HG02610 (cell line): ENCODE results near the gene AGO3.
"Not testable (repeated sequence)": the region's sequence is repeated elsewhere in the genome, so short reads cannot be mapped to it uniquely, and the experiment has no call there.

Experiments used
- ATAC-seq: cut with Tn5 transposase; IDR thresholded peaks from one replicate; pipeline ENCODE4 v1.9.1; 2021; ENCODE audit warnings: mild to moderate bottlenecking, moderate library complexity; ENCODE audit not compliant: unreplicated experiment

Gene AGO3

GRCh38 chr1:35924838-35925237 lies 6.1 kb upstream of the AGO3 start:
- no peak for ATAC-seq

- ATAC-seq = no peak
These were observed 5.2 kb upstream of the AGO3 start for GRCh38 chr1:35925741-35926140.

DNA sequence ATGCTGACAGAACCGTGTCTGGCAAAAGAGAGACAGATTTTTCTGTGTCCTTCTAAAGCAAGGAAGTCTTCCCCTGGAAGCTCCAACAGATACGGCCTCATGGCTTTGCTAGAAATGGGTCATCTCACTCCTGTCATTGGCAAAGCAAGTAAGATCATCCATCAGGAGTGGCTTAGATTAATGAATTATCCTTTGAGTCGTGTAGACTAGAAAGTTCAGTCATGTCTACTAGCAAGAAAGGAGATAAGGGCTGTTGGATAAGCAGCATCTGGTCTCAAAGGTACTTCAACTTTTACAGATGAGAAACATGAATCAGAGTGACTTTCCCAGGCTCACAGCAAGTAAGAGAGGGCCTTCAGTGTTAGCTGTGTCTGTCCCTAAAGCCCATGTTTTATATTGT lies 3.4 kb upstream of the AGO3 start:
- ATAC-seq = no peak

DNA sequence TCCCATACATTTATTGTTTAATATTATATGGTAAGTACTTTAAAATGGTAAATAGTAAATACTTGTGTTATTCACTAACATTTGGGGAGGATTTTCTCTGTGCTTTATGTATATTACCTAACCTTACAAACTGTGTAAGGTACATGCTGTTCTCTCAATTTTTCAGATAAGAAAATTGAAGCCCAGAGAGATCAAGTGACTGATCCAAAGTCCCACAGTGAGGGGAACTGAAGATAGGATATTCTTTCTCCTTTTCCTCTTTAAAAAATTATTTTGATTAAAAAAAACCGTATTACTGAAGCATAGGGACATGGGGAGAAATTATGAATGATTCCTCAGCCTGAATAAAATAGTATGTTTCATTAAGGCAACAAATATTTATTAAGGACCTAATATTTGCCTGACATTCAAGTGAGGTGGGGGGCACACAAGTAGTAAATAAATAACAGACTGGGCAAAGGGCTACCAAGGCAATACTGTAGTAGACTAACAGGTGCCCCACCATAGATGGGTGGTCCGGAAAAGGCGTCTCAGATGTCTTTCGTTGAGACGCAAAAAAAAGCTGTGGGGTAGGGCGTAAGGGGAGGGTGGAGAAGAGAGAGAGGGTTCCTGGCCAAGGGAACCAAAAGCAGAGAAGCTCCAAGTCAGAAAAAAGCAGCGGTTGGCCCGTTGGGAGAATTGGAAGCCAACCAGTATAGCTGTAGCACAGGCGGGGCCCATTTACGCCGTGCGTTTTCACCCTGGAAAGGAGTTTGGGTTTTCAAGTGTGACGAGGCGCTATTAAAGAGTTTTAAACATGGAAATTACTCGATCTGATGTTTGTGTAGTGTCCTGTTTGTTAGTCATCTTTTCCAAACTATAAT lies 944 bp upstream of the AGO3 start:
- ATAC-seq = no peak

- peak; percentile 23 for ATAC-seq
These were observed 697 bp downstream of the AGO3 start for GRCh38 chr1:35931446-35932157.

DNA sequence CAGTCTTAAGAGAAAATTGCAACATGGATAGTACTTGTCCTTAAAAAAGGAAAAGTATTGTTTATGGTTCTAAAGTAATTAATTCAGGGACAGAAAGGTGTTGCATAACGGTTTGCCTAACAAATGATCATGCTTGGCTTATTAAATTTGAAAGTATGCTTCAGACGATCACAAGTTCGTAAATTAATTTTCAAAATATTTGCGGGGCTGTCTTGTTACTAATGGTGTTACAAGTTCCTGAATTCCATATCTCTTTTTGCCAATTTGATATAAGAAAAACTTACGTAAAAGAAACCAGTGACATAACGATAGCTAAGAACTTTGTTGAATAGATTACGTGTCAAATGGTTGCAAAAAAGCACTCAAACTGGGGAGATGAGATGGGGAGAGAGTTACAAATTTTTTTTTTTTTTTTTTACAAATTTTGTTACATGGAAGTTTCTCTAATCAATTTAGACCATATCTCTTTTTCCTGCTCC lies 1.3 kb downstream of the AGO3 start:
- no peak for ATAC-seq

DNA sequence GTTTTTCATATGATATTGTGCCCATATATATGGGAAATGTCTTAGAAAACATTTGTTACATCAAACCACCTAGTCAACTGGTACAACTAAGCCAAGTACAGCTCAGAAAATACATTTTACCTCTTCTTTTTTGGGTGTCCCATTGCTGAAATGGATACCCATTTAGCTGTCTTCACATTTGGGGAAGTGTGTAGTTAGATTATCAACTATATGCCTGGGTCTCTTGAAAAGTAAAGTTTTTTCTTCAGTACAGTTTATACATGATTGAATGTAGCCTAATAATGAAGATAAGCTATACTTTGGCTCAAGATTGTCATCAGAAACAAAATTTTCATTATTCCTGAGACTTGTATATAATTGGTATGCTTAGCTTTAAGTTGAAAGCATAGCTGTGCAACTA lies 2.0 kb downstream of the AGO3 start:
- ATAC-seq = no peak

GRCh38 chr1:35935442-35936388 lies 4.8 kb downstream of the AGO3 start:
- ATAC-seq = no peak

DNA sequence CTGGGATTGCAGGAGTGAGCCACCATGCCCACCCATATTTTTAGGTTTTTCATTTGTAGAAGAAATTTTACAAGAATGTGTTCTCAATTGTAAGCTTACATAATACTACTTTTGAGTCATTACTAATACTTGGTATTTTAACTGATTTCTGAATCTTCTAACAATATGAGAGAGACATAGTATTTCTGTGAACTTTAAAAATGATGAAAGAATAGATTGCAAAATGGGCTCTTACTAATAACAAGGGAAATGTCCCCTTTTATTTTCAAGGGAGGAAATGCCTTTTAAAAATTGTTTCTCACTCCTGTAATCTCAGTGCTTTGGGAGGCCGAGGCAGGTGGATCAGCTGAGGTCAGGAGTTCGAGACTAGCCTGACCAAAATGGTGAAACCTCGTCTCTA lies 5.9 kb downstream of the AGO3 start:
- no peak for ATAC-seq

DNA sequence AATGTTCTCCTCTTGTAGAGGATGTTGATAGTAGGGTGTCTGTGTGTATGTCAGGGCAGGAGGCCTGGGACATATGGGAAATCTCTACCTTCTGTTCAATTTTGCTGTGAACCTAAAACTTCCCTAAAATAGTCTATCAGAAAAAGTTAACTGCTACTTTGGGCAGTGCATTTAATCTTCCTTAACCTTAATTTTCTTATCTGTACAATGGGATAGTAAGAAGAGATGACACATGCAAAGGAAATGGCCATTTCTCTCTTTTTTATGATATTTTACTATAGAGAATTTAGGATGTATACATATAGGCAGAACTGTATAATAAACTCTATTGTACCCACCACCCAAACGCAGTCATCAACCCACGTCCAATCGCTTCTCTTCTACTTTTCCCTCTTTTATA lies 8.6 kb downstream of the AGO3 start:
- ATAC-seq = no peak

- no peak for ATAC-seq
These were observed 14.4 kb downstream of the AGO3 start for GRCh38 chr1:35945327-35945726.

GRCh38 chr1:35947547-35947946 lies 16.6 kb downstream of the AGO3 start:
- ATAC-seq = no peak

DNA sequence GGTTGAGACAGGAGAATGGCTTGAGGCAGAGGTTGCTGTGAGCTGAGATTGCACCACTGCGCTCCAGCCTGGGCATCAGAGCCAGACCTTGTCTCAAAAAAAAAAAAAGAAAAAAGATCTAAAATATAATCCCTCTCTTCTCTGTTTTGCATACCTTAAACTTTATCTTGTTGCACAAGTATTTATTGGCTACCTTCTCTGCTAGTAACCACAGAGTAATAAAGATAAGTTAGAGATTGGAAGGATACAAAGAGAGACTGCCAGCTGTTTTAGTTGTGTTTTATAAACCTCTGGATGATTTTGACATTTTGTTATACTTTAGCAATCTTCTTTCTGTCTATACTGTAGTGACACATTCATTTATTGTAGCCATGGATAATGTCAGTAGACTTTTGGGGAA lies 27.7 kb downstream of the AGO3 start:
- ATAC-seq = no peak

- ATAC-seq = no peak
These were observed 28.4 kb downstream of the AGO3 start for GRCh38 chr1:35959304-35959703.

- ATAC-seq = no peak
These were observed 32.0 kb downstream of the AGO3 start for GRCh38 chr1:35962952-35963351.

- not testable (repeated sequence) for ATAC-seq
These were observed 33.4 kb downstream of the AGO3 start for GRCh38 chr1:35964277-35964676.

DNA sequence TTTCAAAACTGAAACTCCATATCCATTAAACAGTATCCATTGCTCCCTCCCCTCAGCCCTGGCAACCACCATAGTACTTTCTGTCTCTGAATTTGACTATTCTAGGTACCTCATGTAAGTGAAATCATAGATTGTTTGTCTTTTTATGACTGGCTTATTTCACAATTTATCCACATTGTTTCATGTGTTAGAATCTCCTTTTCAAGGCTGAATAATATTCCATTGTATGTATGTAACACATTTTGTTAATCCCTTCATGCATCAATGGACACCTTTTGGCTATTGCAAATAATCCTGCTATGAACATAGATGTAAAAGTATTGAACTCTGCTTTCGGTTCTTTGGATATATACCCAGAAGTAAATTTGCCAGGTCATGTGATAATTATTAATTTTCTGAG lies 37.5 kb downstream of the AGO3 start:
- no peak for ATAC-seq

- ATAC-seq = no peak
These were observed 40.7 kb downstream of the AGO3 start for GRCh38 chr1:35971601-35972000.

DNA sequence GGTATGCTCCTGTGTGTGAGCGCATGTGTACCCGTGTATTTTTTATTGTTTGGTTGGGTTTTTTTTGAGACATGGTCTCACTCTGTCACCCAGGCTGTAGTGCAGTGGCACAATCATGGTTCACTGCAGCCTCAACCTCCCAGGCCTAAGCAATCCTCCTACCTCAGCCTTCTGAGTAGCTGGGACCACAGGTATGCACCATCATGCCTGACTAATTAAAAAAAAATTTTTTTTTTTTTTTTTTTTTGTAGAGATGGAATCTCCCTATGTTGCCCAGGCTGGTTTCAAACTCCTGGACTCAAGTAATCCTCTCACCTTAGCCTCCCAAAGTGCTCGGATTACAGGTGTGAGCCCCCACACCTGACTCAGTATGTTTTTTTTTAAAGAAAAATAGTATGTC lies 41.7 kb downstream of the AGO3 start:
- not testable (repeated sequence) for ATAC-seq

DNA sequence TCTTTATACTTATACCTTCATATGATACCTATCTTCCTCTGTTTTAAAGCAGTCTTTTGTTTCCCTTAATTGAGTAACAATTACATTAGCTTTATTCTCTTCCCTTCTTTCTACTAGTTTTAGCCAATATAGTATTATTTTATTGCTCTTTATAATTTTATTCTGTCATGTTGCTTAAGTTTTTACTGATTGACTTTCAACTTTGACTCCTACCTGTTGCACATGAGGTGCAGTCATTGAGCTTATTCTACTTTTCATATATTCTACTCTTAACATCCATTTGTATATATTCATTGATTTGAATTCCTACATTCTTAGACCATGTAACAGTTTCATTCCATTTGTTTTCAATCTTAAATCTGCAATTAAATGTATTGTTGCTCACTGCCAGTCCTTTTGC lies 49.2 kb downstream of the AGO3 start:
- no peak for ATAC-seq

DNA sequence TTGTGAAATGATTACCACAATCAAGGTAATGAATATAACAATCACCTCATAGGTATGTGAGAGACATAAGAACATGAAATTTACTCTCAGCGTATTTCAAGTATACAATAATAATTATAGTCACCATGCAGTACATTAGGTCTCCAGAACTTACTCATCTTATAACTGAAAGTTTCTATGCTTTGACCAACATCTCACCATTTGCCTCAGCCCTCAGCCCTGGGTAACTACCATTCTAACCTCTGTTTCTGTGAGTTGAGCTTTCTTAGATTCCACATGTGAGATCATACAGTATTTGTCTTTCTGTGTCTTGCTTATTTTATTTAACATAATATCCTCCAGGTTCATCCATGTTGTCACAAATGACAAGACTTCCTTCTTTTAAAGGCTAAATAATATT lies 57.3 kb downstream of the AGO3 start:
- ATAC-seq = no peak
